Fibroblast of villous mesenchyme (primary cell): ENCODE results near the gene PIP5K1C. TPM values are rescaled to one million over a fixed set of nuclear protein-coding genes. Genes with fewer than 3 reads are reported as not detected.

Source experiments
- DNase-seq: peaks from one replicate; pipeline ENCODE4 v3.0.0-alpha.2; 2010; ENCODE audit warnings: low read depth
- H3K4me3 ChIP-seq: 2 replicates; pipeline ENCODE4 v1.5.1; 2011; ENCODE audit warnings: low read depth, mild to moderate bottlenecking, low read length
- CTCF ChIP-seq: IDR thresholded peaks from 2 replicates; pipeline ENCODE4 v1.5.1; 2012; ENCODE audit warnings: low read depth, mild to moderate bottlenecking, low read length; ENCODE audit not compliant: insufficient read depth
- total RNA-seq: library from RNA; depleted of rRNA; stranded (reverse); fragments of >200 nt; gene quantifications from 2 replicates; pipeline ENCODE4 v1.2.3, GENCODE V29; 2012

The PIP5K1C gene
- total RNA-seq, 1 donor, result 46.2 TPM

DNA sequence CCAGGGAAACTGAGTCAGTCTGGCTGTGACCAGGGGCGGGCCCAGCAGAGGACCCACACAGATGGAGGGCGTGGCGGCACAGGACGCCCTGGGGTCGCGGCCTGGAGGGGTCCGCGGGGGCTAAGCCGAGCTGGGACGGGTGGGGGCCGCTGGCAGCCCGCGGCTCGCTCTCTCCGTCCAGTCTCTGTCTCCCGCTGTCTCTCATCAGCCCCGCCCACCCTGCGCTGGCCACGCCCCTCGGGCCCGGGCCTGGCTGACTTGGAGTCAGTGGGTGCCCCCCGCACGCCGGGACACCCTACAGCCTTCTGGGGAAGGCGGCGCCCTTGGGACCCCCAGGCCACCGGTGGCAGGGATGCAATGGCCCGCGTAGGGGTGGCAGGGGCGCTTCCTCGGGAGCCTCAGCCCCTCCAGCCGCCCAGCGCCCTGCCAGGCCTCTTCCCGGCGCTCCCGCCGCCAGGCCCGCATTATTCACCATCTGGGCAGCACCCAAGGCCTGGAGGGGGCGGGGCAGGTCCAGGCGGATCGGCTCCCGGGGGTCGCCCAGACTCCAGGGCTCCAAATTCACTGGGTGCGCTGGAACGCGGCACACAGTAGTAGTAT lies 93.5 kb downstream of the PIP5K1C start, which contains the start of gene TBXA2R:
TBXA2R (minus strand) TSS at position 186 of the 600 bp plus-strand sequence. CDS start 6,241 bp downstream, outside the sequence.
- TF ChIP-seq CTCF, result no peak
- peak; percentile 56 for DNase-seq
- peak within 1 kb of the TSS; percentile 64 for H3K4me3 ChIP-seq

DNA sequence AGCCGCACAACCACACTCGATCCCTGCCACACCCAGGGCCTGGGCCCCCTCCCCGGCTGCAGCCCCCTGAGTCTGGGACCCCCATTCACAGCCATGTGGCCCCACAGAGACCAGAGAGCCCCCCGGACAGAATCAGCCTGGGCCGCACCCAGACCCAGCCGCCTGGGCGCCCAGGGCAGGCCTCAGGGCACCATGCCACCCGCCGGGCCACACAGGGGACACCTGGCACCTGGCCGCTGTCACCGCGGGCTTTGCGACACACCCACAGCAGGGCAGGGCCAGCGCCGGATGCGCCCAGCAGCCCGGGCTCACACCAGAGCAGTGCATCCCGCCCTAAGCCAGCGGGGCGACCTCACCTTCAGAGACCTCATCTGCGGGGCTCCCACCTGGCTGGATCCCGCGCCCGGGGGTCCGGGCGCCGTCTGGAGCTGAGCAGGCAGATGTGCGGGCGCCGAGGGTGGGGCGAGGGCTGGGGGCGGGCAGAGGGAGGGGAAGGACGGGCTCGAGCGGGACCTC lies 94.0 kb downstream of the PIP5K1C start:
- DNase-seq, result no peak
- peak overlapping the region; percentile 64 for H3K4me3 ChIP-seq
- TF ChIP-seq CTCF, result no peak

GRCh38 chr19:3605770-3606169 lies 94.5 kb downstream of the PIP5K1C start:
- peak overlapping the region; percentile 64 for H3K4me3 ChIP-seq
- no peak for TF ChIP-seq CTCF
- DNase-seq, result no peak

GRCh38 chr19:3605361-3605760 lies 94.9 kb downstream of the PIP5K1C start:
- peak overlapping the region; percentile 64 for H3K4me3 ChIP-seq
- DNase-seq, result no peak
- no peak for TF ChIP-seq CTCF

DNA sequence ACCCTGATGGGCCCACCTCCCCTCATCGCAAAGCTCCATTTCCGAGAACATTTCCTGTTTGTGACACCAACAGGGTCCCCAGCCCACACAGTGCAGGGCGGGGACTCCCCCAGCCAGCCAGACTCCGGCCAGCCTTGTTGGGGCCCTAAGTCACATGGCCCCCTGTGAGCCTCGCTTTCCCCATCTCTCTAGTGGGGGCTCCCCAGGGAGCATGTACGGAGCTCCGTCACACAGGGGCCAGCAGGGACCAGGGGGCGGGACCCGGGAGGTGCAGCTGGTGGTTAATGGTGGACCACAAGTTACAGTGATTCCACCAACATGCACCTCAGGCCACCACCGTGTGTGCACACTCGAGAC lies 95.3 kb downstream of the PIP5K1C start:
- no peak for DNase-seq
- no peak for TF ChIP-seq CTCF
- no peak overlapping the region for H3K4me3 ChIP-seq

DNA sequence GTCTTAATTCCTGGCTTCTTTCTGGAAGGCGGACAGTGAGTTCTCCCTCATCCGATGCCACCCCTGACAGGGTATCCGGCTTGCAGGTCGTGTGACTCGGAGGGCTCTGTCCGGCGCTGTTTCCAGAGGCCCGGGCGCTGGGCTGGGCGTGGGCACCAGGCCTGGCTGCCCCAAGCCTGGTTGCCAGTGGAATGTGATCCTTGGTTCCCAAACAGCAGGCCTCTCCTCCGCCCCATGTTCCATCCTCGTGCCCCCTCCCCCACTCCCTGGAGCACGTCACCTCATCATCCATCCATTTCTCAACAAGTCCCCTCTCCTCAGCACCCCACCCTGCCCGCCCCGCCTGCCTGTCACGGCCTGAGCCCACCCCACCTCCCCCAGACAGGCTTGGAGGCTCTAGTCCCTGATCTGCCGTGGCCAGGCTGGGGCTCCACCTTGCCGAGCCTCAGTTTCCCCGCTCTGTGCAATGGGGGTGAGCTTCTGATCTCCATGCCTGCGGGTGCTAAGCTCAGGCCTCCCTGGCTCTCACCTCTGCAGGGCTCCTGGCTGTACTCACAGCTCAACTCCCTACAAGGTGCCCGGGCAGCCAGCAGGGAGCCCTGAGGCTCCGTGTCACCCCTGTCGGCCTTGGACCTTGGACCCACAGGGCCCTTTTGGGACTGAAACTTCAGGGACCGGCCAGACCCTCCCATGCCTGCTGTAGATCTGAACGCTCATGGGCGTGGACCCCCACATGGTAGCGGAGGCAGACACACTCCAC lies 95.9 kb downstream of the PIP5K1C start:
- no peak overlapping the region for H3K4me3 ChIP-seq
- TF ChIP-seq CTCF, result no peak
- DNase-seq, result no peak
